HCT116 (cell line): ENCODE measurements around the gene CPD. TPM values are rescaled to one million over a fixed set of nuclear protein-coding genes. Genes with fewer than 3 reads are reported as not detected.

ENCODE experiments used
- ATAC-seq: fragments of 200-7000 bp; cut with Tn5 transposase; 2 replicates; pipeline ENCODE4 v1.9.1; 2020; ENCODE audit warnings: mild to moderate bottlenecking, moderate library complexity
- BruUV-seq: library from RNA; stranded (reverse); fragments of 400-500 nt; replicated peaks from 2 replicates; lab custom pipeline; 2021; lab: Mats Ljungman, UMichigan
- CTCF ChIA-PET: fragments of 300-600 bp; sonication (Branson Sonifier 250); formaldehyde crosslinking; loops from one replicate; lab custom pipeline; 2021; ENCODE audit warnings: antibody characterized with exemption; lab: Charles Lee
- POLR2A ChIA-PET: fragments of 300-600, 350-600 bp; sonication (Branson Sonifier 250); formaldehyde crosslinking; loops from one replicate; lab custom pipeline; 2021; ENCODE audit warnings: antibody characterized with exemption; lab: Charles Lee
- RAD21 ChIA-PET, 2 experiments: fragments of 300-600 bp; sonication (Branson Sonifier 250); formaldehyde crosslinking; loops; one replicate each; lab custom pipeline; 2023; ENCODE audit warnings: low total read pairs in 2 of 2; ENCODE audit not compliant: uncharacterized antibody in 2 of 2, unreplicated experiment in 2 of 2, low non-redundant PET in 1 of 2; lab: Charles Lee
- DNase-seq: peaks from one replicate; pipeline ENCODE4 v3.0.0-alpha.2; 2010; ENCODE audit warnings: low read depth, low spot score
- H2AFZ ChIP-seq: fragments of 200-600 bp; shearing (Covaris generic), sonication (generic); 2 replicates; pipeline ENCODE4 v1.6.1; 2017; ENCODE audit warnings: low read depth, mixed run types, mixed read lengths, antibody characterized with exemption, low read length; ENCODE audit not compliant: poor library complexity, severe bottlenecking
- H3K27ac ChIP-seq: 2 replicates; pipeline ENCODE4 v1.5.1; 2012; ENCODE audit warnings: low read depth, low read length
- H3K27me3 ChIP-seq: fragments of 200-600 bp; sonication (generic); 2 replicates; pipeline ENCODE4 v1.6.1; 2016; ENCODE audit warnings: mixed run types, low read length, mixed read lengths; ENCODE audit not compliant: insufficient read depth
- H3K36me3 ChIP-seq, 2 experiments: fragments of 200-500 bp in 1 of 2; fragments of 200-600 bp in 1 of 2; sonication (Bioruptor generic) in 1 of 2; sonication (generic) in 1 of 2; 2 replicates each; pipeline versions ENCODE4 v1.5.1 to v1.6.1; 2014 to 2016; ENCODE audit warnings: low read length in 2 of 2, inconsistent platforms in 1 of 2, mixed read lengths in 1 of 2, mixed run types in 1 of 2; ENCODE audit not compliant: insufficient read depth in 2 of 2, control insufficient read depth in 1 of 2
- H3K4me1 ChIP-seq, 2 experiments: fragments of 200-600 bp in 1 of 2; sonication (generic) in 1 of 2; 2 replicates each; pipeline versions ENCODE4 v1.5.1 to v1.6.1; 2012 to 2017; ENCODE audit warnings: low read length in 2 of 2, inconsistent platforms in 1 of 2, mild to moderate bottlenecking in 1 of 2, mixed read lengths in 1 of 2, mixed run types in 1 of 2, moderate library complexity in 1 of 2; ENCODE audit not compliant: insufficient read depth in 2 of 2, control insufficient read depth in 1 of 2
- H3K4me2 ChIP-seq: fragments of 200-600 bp; sonication (generic); 2 replicates; pipeline ENCODE4 v1.6.1; 2017; ENCODE audit warnings: mixed run types, low read length, mixed read lengths
- H3K4me3 ChIP-seq, 2 experiments: fragments of 200-600 bp in 1 of 2; sonication (generic) in 1 of 2; replicated peaks in 1 of 2; 2 replicates each; pipeline ENCODE4 v1.5.1; 2011 to 2016; ENCODE audit warnings: low read length in 2 of 2, control low read depth in 1 of 2, low read depth in 1 of 2, mild to moderate bottlenecking in 1 of 2, mixed read lengths in 1 of 2, mixed run types in 1 of 2
- H3K79me2 ChIP-seq: fragments of 200-600 bp; sonication (generic); 2 replicates; pipeline ENCODE4 v1.6.1; 2017; ENCODE audit warnings: mild to moderate bottlenecking, mixed run types, low read length, moderate library complexity, mixed read lengths; ENCODE audit not compliant: insufficient read depth
- H3K9ac ChIP-seq: fragments of 200-600 bp; sonication (generic); 2 replicates; pipeline ENCODE4 v1.6.1; 2016; ENCODE audit warnings: low read length, mixed read lengths
- H3K9me2 ChIP-seq: fragments of 200-600 bp; sonication (generic), shearing (Covaris generic); 2 replicates; pipeline ENCODE4 v1.6.1; 2017; ENCODE audit warnings: mixed run types, mild to moderate bottlenecking, moderate library complexity; ENCODE audit not compliant: insufficient read depth
- H3K9me3 ChIP-seq, 2 experiments: fragments of 200-500 bp in 1 of 2; fragments of 200-600 bp in 1 of 2; sonication (Bioruptor generic) in 1 of 2; sonication (generic) in 1 of 2; 2 replicates each; pipeline ENCODE4 v1.6.1; 2014 to 2017; ENCODE audit warnings: low read length in 2 of 2, mixed read lengths in 2 of 2, inconsistent platforms in 1 of 2, low read depth in 1 of 2, mild to moderate bottlenecking in 1 of 2, mixed run types in 1 of 2, moderate library complexity in 1 of 2; ENCODE audit not compliant: control insufficient read depth in 1 of 2, insufficient read depth in 1 of 2
- H4K20me1 ChIP-seq: fragments of 200-600 bp; sonication (generic), shearing (Covaris generic); 2 replicates; pipeline ENCODE4 v1.6.1; 2017; ENCODE audit warnings: mixed run types, mild to moderate bottlenecking, moderate library complexity; ENCODE audit not compliant: insufficient read depth
- CBX3 ChIP-seq: IDR thresholded peaks from 2 replicates; pipeline ENCODE4 v1.6.1; 2012; ENCODE audit warnings: low read depth
- CEBPB ChIP-seq: IDR thresholded peaks from 2 replicates; pipeline ENCODE4 v1.6.1; 2012; ENCODE audit warnings: low read depth
- EGR1 ChIP-seq: IDR thresholded peaks from 2 replicates; pipeline ENCODE4 v1.6.1; 2012; ENCODE audit warnings: low read depth
- EZH2phosphoT487 ChIP-seq: fragments of 200-600 bp; IDR thresholded peaks from 2 replicates; pipeline ENCODE4 v1.6.1; 2018; ENCODE audit warnings: antibody characterized with exemption, borderline replicate concordance
- MAX ChIP-seq: IDR thresholded peaks from 2 replicates; pipeline ENCODE4 v1.6.1; 2012
- POLR2A ChIP-seq: IDR thresholded peaks from 2 replicates; pipeline ENCODE4 v1.7.0; 2011; ENCODE audit warnings: borderline replicate concordance; ENCODE audit not compliant: insufficient read depth, insufficient read length; ENCODE audit errors: extremely low read depth
- POLR2AphosphoS5 ChIP-seq: IDR thresholded peaks from 2 replicates; pipeline ENCODE4 v1.6.1; 2011; ENCODE audit warnings: mild to moderate bottlenecking, low read depth, low read length, moderate library complexity
- RAD21 ChIP-seq: IDR thresholded peaks from 2 replicates; pipeline ENCODE4 v1.6.1; 2012; ENCODE audit warnings: low read depth, mild to moderate bottlenecking
- SP1 ChIP-seq: IDR thresholded peaks from 2 replicates; pipeline ENCODE4 v1.6.1; 2012; ENCODE audit warnings: low read depth
- TCF7L2 ChIP-seq: IDR thresholded peaks from 2 replicates; pipeline ENCODE4 v1.7.0; 2011; ENCODE audit warnings: borderline replicate concordance, inconsistent platforms; ENCODE audit not compliant: insufficient read depth, insufficient read length; ENCODE audit errors: extremely low read depth
- intact Hi-C: fragments of 100-400 bp; cut with micrococcal nuclease; formaldehyde crosslinking; loops from 2 replicates; pipeline ENCODE4 v1.10.0; 2022
- total RNA-seq: library from RNA; stranded (reverse); gene quantifications from one replicate; pipeline ENCODE4 v1.2.1, GENCODE V29; 2021; ENCODE audit not compliant: unreplicated experiment
- TF ChIP-seq, protein P1 (sequence below): IDR thresholded peaks from 2 replicates; pipeline ENCODE4 v1.6.1; 2011; ENCODE audit warnings: mild to moderate bottlenecking, low read length, moderate library complexity; ENCODE audit not compliant: insufficient replicate concordance; ENCODE audit errors: extremely low read depth
- TF ChIP-seq, protein P2 (sequence below), 3 experiments: fragments of 200-600 bp in 1 of 3; sonication (generic) in 1 of 3; IDR thresholded peaks in 2 of 3; conservative IDR thresholded peaks in 1 of 3; 2 replicates each; pipeline ENCODE4 v1.5.1; 2012 to 2017; ENCODE audit warnings: low read depth in 2 of 3, low read length in 2 of 3, antibody characterized with exemption in 1 of 3, borderline replicate concordance in 1 of 3, control low read depth in 1 of 3, mild to moderate bottlenecking in 1 of 3, mixed read lengths in 1 of 3, mixed run types in 1 of 3, moderate library complexity in 1 of 3; ENCODE audit not compliant: insufficient read depth in 1 of 3

Gene CPD
- total RNA-seq, 1 experiment from 2014 or later: 47.2 TPM

DNA sequence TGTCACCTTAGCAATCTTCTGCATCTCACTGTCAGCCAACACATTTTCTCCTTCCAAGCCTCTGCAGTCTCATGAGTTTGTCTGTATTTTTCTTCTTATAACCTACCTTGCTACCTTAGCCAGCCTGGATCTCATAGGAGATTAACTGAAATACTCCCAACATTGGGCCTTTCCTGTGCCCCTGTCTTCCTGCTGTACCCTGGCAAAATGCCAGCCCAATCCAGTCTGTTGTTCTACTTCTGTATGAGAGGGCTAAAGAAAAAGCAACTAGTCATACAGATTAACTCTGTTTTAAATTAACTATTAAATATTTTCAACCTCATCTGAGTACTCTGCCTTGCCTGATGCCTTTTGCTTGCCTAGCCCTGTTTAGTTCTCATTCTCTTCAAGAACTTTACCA lies 116.9 kb downstream of the CPD start:
- Histone ChIP-seq H3K36me3 (peaks cover 27 to 50% of the 10 kb centered on the region in 2 experiments), H3K9ac (no peak overlapping the region), H3K9me3 (no peaks in the 10 kb centered on the region), H3K4me2 (no peak overlapping the region), H3K9me2 (no peaks in the 10 kb centered on the region), H3K27ac (no peak overlapping the region), H3K4me3 (no peak overlapping the region), H2AFZ (no peak overlapping the region), H3K4me1 (no peaks in the 10 kb centered on the region), H4K20me1 (no peaks in the 10 kb centered on the region), H3K79me2 (peaks cover 15% of the 10 kb centered on the region), H3K27me3 (no peaks in the 10 kb centered on the region)
- CTCF ChIA-PET: no interaction called here
- POLR2A ChIA-PET: no interaction called here
- TF ChIP-seq MAX: no peak
- TF ChIP-seq EZH2phosphoT487: no peak
- TF ChIP-seq CBX3: no peak
- TF ChIP-seq EGR1: no peak
- TF ChIP-seq TCF7L2: no peak
- TF ChIP-seq POLR2AphosphoS5: no peak
- TF ChIP-seq, protein P1, sequence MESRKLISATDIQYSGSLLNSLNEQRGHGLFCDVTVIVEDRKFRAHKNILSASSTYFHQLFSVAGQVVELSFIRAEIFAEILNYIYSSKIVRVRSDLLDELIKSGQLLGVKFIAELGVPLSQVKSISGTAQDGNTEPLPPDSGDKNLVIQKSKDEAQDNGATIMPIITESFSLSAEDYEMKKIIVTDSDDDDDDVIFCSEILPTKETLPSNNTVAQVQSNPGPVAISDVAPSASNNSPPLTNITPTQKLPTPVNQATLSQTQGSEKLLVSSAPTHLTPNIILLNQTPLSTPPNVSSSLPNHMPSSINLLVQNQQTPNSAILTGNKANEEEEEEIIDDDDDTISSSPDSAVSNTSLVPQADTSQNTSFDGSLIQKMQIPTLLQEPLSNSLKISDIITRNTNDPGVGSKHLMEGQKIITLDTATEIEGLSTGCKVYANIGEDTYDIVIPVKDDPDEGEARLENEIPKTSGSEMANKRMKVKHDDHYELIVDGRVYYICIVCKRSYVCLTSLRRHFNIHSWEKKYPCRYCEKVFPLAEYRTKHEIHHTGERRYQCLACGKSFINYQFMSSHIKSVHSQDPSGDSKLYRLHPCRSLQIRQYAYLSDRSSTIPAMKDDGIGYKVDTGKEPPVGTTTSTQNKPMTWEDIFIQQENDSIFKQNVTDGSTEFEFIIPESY: no peak
- no peak for DNase-seq
- no peak for ATAC-seq
- BruUV-seq: no TSS peak
- RAD21 ChIA-PET: no interaction called here
- intact Hi-C loops: no loop called here

DNA sequence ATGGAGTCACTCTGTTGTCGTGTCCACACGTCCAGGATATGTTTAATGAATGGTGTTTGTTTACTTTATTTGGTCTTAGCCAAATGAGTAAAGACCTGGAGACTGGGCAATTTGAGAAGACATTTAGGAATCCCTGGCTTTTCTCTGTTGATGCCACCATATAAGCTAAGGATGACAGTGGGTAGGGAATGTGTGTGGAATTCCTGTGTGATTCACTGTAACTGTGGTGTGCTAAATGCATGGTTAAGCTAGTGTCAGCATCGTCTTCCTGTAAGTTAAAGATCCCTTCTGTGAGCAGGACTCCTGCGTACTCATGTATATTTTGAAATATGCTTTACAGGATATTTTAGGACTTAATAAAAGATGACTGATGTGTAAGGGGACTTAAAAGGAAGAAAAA lies 124.8 kb downstream of the CPD start:
- intact Hi-C loops: no loop called here
- POLR2A ChIA-PET: no interaction called here
- no peak overlapping the region for H3K9ac ChIP-seq
- DNase-seq (no peak), ATAC-seq (no peak)
- H3K4me1 ChIP-seq: no peaks in the 10 kb centered on the region
- H4K20me1 ChIP-seq: no peaks in the 10 kb centered on the region
- no TSS peak for BruUV-seq
- H3K27me3 ChIP-seq: no peaks in the 10 kb centered on the region
- H3K27ac ChIP-seq: no peak overlapping the region
- H2AFZ ChIP-seq: no peak overlapping the region
- H3K9me3 ChIP-seq: no peaks in the 10 kb centered on the region
- peaks cover 5 to 7% of the 10 kb centered on the region in 2 experiments; a peak in 2 of 4 replicates for H3K36me3 ChIP-seq
- RAD21 ChIA-PET: no interaction called here
- H3K9me2 ChIP-seq: no peaks in the 10 kb centered on the region
- no peak overlapping the region for H3K4me3 ChIP-seq
- no peak overlapping the region for H3K4me2 ChIP-seq
- CTCF ChIA-PET: no interaction called here
- H3K79me2 ChIP-seq: no peaks in the 10 kb centered on the region
- TF ChIP-seq CEBPB: no peak
- no peak for TF ChIP-seq POLR2A
- TF ChIP-seq EZH2phosphoT487: no peak
- no peak for TF ChIP-seq CBX3
- TF ChIP-seq, protein P1: no peak
- TF ChIP-seq SP1: no peak
- TF ChIP-seq RAD21: no peak
- TF ChIP-seq, protein P2, sequence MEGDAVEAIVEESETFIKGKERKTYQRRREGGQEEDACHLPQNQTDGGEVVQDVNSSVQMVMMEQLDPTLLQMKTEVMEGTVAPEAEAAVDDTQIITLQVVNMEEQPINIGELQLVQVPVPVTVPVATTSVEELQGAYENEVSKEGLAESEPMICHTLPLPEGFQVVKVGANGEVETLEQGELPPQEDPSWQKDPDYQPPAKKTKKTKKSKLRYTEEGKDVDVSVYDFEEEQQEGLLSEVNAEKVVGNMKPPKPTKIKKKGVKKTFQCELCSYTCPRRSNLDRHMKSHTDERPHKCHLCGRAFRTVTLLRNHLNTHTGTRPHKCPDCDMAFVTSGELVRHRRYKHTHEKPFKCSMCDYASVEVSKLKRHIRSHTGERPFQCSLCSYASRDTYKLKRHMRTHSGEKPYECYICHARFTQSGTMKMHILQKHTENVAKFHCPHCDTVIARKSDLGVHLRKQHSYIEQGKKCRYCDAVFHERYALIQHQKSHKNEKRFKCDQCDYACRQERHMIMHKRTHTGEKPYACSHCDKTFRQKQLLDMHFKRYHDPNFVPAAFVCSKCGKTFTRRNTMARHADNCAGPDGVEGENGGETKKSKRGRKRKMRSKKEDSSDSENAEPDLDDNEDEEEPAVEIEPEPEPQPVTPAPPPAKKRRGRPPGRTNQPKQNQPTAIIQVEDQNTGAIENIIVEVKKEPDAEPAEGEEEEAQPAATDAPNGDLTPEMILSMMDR (IDR thresholded peaks at IDR 0.05 in 2 of 3, conservative IDR thresholded peaks at IDR 0.05 in 1 of 3; ENCODE audit: borderline replicate concordance in 1 of 3, insufficient read depth in 1 of 3, low read depth in 2 of 3, low read length in 2 of 3): no peak
